Pancreas (tissue), 10 donors: ENCODE data around the gene RABGAP1L. TPM values are rescaled to one million over a fixed set of nuclear protein-coding genes. Genes with fewer than 3 reads are reported as not detected.

Experiments used
- ATAC-seq, 4 donors: fragments of 200-7000 bp; cut with Tn5 transposase; one replicate each; pipeline versions ENCODE4 v1.8.0 to v1.9.1; 2020; ENCODE audit warnings: mild to moderate bottlenecking in 4 of 4, moderate library complexity in 4 of 4
- DNase-seq, 6 donors: peaks; one replicate each; pipeline ENCODE4 v3.0.0-alpha.2; 2020
- FAIRE-seq: peaks from 2 replicates; lab custom pipeline; 2012; peaks lifted over from hg19 to GRCh38; lab: Jason Lieb, UNC
- H3K27ac ChIP-seq, 4 donors: fragments of 200-600 bp; sonication (generic); 1 replicate in 3 of 4; 2 replicates in 1 of 4; pipeline versions ENCODE4 v1.5.0 to v1.8.0; 2020
- H3K27me3 ChIP-seq, 4 donors: fragments of 200-600 bp; one replicate each; pipeline ENCODE4 v1.8.0; 2021
- H3K36me3 ChIP-seq, 3 donors: fragments of 200-600 bp; sonication (generic) in 1 of 3; one replicate each; pipeline versions ENCODE4 v1.5.0 to v1.8.0; 2020 to 2021
- H3K4me1 ChIP-seq, 3 donors: fragments of 200-600 bp; one replicate each; pipeline ENCODE4 v1.8.0; 2021
- H3K4me3 ChIP-seq, 4 donors: fragments of 200-600 bp; sonication (generic) in 2 of 4; one replicate each; pipeline versions ENCODE4 v1.5.0 to v1.8.0; 2020 to 2021
- H3K9me3 ChIP-seq, 4 donors: fragments of 200-600 bp; one replicate each; pipeline ENCODE4 v1.8.0; 2021
- CTCF ChIP-seq, 4 donors: fragments of 200-600 bp; sonication (generic) in 3 of 4; IDR thresholded peaks; one replicate each; pipeline versions ENCODE4 v1.5.0 to v1.8.0; 2021; ENCODE audit warnings: antibody characterized with exemption in 4 of 4
- WGBS, 2 donors: extraction: QIAGEN DNeasy Blood & Tissue Kit; methylation state at CpG; one replicate each; pipeline ENCODE4 v1.1.7; 2013; 5-methylcytosine and 5-hydroxymethylcytosine counted together
- intact Hi-C, 3 donors: fragments of 100-400 bp; cut with DNase I; formaldehyde crosslinking; loops; one replicate each; pipeline versions ENCODE4 v1.11.1 to v1.14.2; 2022
- polyA plus RNA-seq, 2 donors: library from polyadenylated mRNA; stranded (reverse); fragments of 200-250 nt; gene quantifications; one replicate each; pipeline ENCODE4 v1.2.3, GENCODE V29; 2013
- total RNA-seq, 6 donors: library from RNA; stranded (reverse); fragmentation: NEBNext Ultra II Directional in 4 of 6; extraction: Animal tissue kit (Norgen Biotek cat#: 25700) in 4 of 6; gene quantifications; one replicate each; pipeline versions ENCODE4 v1.2.1 to v1.2.4, GENCODE V29; 2021 to 2023
- donor health status: healthy with polysubstance abuse.
- donor health status: DM: no; HTN: no; CAD: no; lungs with moderate emphysema.
- donor health status: DM: no; HTN: no; CAD: no.
- donor health status: control.
- donor health status: control.
- donor health status: Bipolar disorder and iron deficiency.
- donor health status: DM: yes; HTN: yes; CAD: no.
- donor health status: DM: no; HTN: no; CAD: no.
- donor health status: DM: no; HTN: no; CAD: no.
- donor health status: DM: yes; HTN: yes; CAD: no.

Gene RABGAP1L
- total and polyA plus RNA-seq, 8 donors = 13.9 to 64.8 (median 36.1) TPM

DNA sequence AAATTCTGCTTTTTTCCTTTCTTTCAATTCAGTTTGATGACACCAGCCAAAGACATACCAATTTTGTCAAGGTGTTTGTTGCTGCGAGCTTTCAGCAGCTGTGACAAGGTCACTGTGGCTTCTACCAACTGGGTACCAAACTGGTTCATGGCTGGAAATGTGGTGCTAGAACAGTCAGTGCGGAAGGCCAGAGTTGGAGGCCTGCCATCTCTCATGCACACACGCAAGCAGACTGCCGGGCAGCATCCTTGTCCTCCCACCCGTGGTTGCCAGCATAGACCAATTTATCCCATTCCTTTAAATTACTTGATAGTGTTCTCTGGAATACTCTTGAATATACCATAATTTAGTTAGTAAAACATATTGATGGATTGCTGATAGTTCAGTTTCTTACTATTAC, 208.6 kb downstream of the RABGAP1L start:
- ATAC-seq (no peak), DNase-seq (no peak), FAIRE-seq (no peak)
- Histone ChIP-seq H3K9me3 (no peaks in the 10 kb centered on the region), H3K27ac (no peak overlapping the region), H3K4me1 (no peaks in the 10 kb centered on the region), H3K36me3 (no peaks in the 10 kb centered on the region), H3K4me3 (no peak overlapping the region), H3K27me3 (no peaks in the 10 kb centered on the region)
- TF ChIP-seq CTCF (IDR thresholded peaks at IDR 0.05) = no peak
- 96% methylated on average over 5 of the region's 5 CpGs for WGBS, 2 donors
- intact Hi-C loops = no loop called here

DNA sequence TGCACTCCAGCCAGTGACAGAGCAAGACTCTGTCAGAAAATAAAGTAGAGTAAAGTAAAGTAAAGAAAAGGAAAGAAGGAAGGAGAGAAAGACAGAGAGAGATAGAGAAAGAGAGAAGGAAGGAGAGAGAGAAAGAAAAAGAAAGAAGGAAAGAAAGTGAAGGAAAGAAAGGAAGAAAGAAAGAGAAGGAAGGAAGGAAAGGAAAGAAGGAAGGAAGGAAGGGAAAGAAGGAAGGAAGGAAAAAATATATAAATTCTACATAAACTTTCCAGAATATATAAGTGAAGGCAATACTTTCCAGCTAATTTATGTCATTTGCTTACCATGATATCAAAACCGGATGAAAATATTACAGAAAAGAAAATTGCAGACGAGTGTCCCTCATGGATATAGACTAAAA, 216.7 kb downstream of the RABGAP1L start:
- H3K36me3 ChIP-seq = no peaks in the 10 kb centered on the region
- no peak overlapping the region for H3K4me3 ChIP-seq
- TF ChIP-seq CTCF (IDR thresholded peaks at IDR 0.05) = no peak
- no peak for ATAC-seq
- 80 to 87% methylated on average over 2 of the region's 2 CpGs for WGBS, 2 donors
- intact Hi-C loops = no loop called here
- H3K27ac ChIP-seq = no peak overlapping the region
- no peaks in the 10 kb centered on the region for H3K27me3 ChIP-seq
- no peak for FAIRE-seq
- H3K9me3 ChIP-seq = no peaks in the 10 kb centered on the region
- no peaks in the 10 kb centered on the region for H3K4me1 ChIP-seq
- no peak for DNase-seq

DNA sequence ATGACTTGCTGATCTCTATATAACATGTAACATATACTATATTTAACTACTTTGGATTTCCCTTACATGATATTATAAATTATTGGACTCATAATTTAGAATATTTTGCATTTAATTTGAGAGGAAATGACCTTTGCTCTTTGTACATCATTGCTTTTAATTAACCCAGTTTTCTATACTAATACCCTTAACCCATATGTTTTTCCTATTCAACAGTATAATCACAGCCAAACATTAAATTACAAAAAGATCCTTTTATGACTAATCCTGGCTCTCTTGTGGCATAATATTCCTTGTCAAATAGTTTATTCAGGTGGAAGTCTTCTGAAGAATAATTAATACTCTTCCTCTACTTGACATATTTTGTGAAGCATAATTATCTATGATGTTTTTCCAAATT, 232.4 kb downstream of the RABGAP1L start:
- Histone ChIP-seq H3K36me3 (no peaks in the 10 kb centered on the region), H3K4me1 (no peaks in the 10 kb centered on the region), H3K27ac (no peak overlapping the region), H3K4me3 (no peak overlapping the region), H3K27me3 (no peaks in the 10 kb centered on the region), H3K9me3 (no peaks in the 10 kb centered on the region)
- TF ChIP-seq CTCF (IDR thresholded peaks at IDR 0.05) = no peak
- intact Hi-C loops = no loop called here
- ATAC-seq (no peak), DNase-seq (no peak), FAIRE-seq (no peak)

DNA sequence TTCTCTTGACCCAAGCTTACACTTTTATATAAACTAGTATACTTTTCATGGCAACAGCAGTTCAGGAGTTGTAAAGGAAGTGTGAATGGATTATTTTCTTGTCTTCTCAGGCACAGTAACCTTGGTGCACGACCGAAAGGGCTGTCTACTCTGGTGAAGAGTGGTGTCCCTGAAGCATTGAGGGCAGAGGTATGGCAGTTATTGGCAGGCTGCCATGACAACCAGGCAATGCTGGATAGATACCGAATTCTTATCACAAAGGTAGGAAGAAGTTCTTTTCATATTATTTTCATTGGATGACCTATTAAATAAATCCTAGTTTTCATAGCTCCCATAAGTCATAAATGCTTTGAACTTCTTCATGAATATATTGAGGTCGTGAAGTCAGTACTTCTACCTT, 234.6 kb downstream of the RABGAP1L start:
- H3K27me3 ChIP-seq = no peaks in the 10 kb centered on the region
- H3K36me3 ChIP-seq = no peaks in the 10 kb centered on the region
- H3K27ac ChIP-seq = no peak overlapping the region
- intact Hi-C loops = no loop called here
- no peaks in the 10 kb centered on the region for H3K9me3 ChIP-seq
- FAIRE-seq (no peak), ATAC-seq (no peak), DNase-seq (no peak)
- no peak overlapping the region for H3K4me3 ChIP-seq
- H3K4me1 ChIP-seq = no peaks in the 10 kb centered on the region
- TF ChIP-seq CTCF (IDR thresholded peaks at IDR 0.05) = no peak
- WGBS, 2 donors = 84 to 86% methylated on average over 4 of the region's 4 CpGs

DNA sequence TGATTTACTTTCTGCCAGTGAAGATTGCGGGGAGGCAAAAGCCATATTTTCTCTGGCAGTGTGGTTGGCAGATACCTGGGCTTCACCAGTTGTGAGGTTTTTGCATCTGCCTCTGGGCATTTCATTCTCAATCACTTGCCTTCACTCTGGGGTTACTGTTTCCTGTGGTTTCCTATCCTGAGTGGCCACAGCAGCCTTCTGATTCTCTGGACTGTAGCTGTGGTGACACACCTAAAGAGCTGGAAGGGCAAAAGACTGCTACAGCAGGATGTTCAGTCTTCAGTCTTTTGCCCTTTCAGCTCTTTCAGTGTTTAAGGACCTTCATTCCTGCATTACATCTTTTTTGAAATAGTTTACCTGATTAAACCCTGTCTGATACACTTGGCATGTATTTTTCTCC, 237.9 kb downstream of the RABGAP1L start:
- intact Hi-C loops = no loop called here
- H3K36me3 ChIP-seq = no peaks in the 10 kb centered on the region
- ATAC-seq (no peak), FAIRE-seq (no peak), DNase-seq (no peak)
- WGBS, 2 donors = 93 to 100% methylated on average over 1 of the region's 1 CpG
- no peaks in the 10 kb centered on the region for H3K4me1 ChIP-seq
- H3K4me3 ChIP-seq = no peak overlapping the region
- no peaks in the 10 kb centered on the region for H3K27me3 ChIP-seq
- TF ChIP-seq CTCF (IDR thresholded peaks at IDR 0.05) = no peak
- no peak overlapping the region for H3K27ac ChIP-seq
- no peaks in the 10 kb centered on the region for H3K9me3 ChIP-seq
